ENCODE data around the gene CXCR6. TPM values are rescaled to one million over a fixed set of nuclear protein-coding genes. Genes with fewer than 3 reads are reported as not detected.

Gene CXCR6
- not detected in 2 replicates for polyA plus RNA-seq (2011; rRNA removed)
- polyA minus RNA-seq (2011; rRNA and poly(A)+ RNA removed) = not detected in 2 replicates

GRCh38 chr3:45943207-45943846, at the start of gene CXCR6:
TSS of gene CXCR6 (plus strand) at chr3:45943464. CDS start at chr3:45946482, 3,018 bp downstream.
- DNase-seq (ENCODE audit: low read depth) = no peak
- ChIA-PET CTCF (interaction anchor here (0.8 to 27.4 kb wide), 4 partner anchors 12 to 140 kb away, joined by 3 to 541 read pairs (median 3); no protein-coding TSS in a partner anchor), POLR2A (interaction anchor here (0.7 kb wide), 1 partner anchor 126 kb away, joined by 3 read pairs; no protein-coding TSS in a partner anchor)
- no peak within 1 kb of the TSS for H3K4me3 ChIP-seq (ENCODE audit: low read depth, low read length)
- TF ChIP-seq CTCF (IDR thresholded peaks at IDR 0.05; ENCODE audit: insufficient read depth, low read depth, low read length) = no peak
- H3K36me3 ChIP-seq (ENCODE audit: control insufficient read depth, insufficient read depth, low read length) = 0 out of 2 replicates have a peak, but pooled peaks cover 4% of the 10 kb centered on the region
- no peaks in the 10 kb centered on the region; the same call in 1 of the 2 replicates for H3K27me3 ChIP-seq (ENCODE audit: control insufficient read depth, insufficient read depth, low read length)

- TF ChIP-seq CTCF (IDR thresholded peaks at IDR 0.05; ENCODE audit: insufficient read depth, low read depth, low read length) = no peak
- ChIA-PET CTCF (interaction anchor here (1.2 kb wide), 1 partner anchor 12 kb away, joined by 4 read pairs; no protein-coding TSS in a partner anchor), POLR2A (no interaction called here)
- DNase-seq (ENCODE audit: low read depth) = no peak
- Histone ChIP-seq H3K36me3 (ENCODE audit: control insufficient read depth, insufficient read depth, low read length) (no peaks in the 10 kb centered on the region), H3K27me3 (ENCODE audit: control insufficient read depth, insufficient read depth, low read length) (peaks cover 8% of the 10 kb centered on the region), H3K4me3 (ENCODE audit: low read depth, low read length) (no peak overlapping the region)
Observed at GRCh38 chr3:45894015-45894414, 49.2 kb upstream of the CXCR6 start.

GRCh38 chr3:45895686-45896468, 47.4 kb upstream of the CXCR6 start:
- Histone ChIP-seq H3K27me3 (ENCODE audit: control insufficient read depth, insufficient read depth, low read length) (peaks cover 7% of the 10 kb centered on the region; the same call in 1 of the 2 replicates), H3K4me3 (ENCODE audit: low read depth, low read length) (no peak overlapping the region), H3K36me3 (ENCODE audit: control insufficient read depth, insufficient read depth, low read length) (no peaks in the 10 kb centered on the region)
- DNase-seq (ENCODE audit: low read depth) = no peak
- ChIA-PET POLR2A (no interaction called here), CTCF (interaction anchor here (2.0 kb wide), 1 partner anchor 12 kb away, joined by 6 read pairs; no protein-coding TSS in a partner anchor)
- TF ChIP-seq CTCF (IDR thresholded peaks at IDR 0.05; ENCODE audit: insufficient read depth, low read depth, low read length) = no peak

GRCh38 chr3:45896956-45897355, 46.3 kb upstream of the CXCR6 start:
- Histone ChIP-seq H3K27me3 (ENCODE audit: control insufficient read depth, insufficient read depth, low read length) (peaks cover 5% of the 10 kb centered on the region; the same call in 1 of the 2 replicates), H3K36me3 (ENCODE audit: control insufficient read depth, insufficient read depth, low read length) (no peaks in the 10 kb centered on the region), H3K4me3 (ENCODE audit: low read depth, low read length) (no peak overlapping the region)
- CTCF ChIA-PET = interaction anchor here (0.6 to 2.0 kb wide), 2 partner anchors 8 to 11 kb away, joined by 3 to 6 read pairs; no protein-coding TSS in a partner anchor
- no peak for DNase-seq (ENCODE audit: low read depth)
- POLR2A ChIA-PET = no interaction called here
- TF ChIP-seq CTCF (IDR thresholded peaks at IDR 0.05; ENCODE audit: insufficient read depth, low read depth, low read length) = no peak

GRCh38 chr3:45904931-45905330, 38.3 kb upstream of the CXCR6 start:
- Histone ChIP-seq H3K27me3 (ENCODE audit: control insufficient read depth, insufficient read depth, low read length) (peaks cover 3% of the 10 kb centered on the region; the same call in 1 of the 2 replicates), H3K4me3 (ENCODE audit: low read depth, low read length) (no peak overlapping the region), H3K36me3 (ENCODE audit: control insufficient read depth, insufficient read depth, low read length) (no peaks in the 10 kb centered on the region)
- ChIA-PET POLR2A (no interaction called here), CTCF (interaction anchor here (1.0 to 6.2 kb wide), 3 partner anchors 8 to 144 kb away, joined by 3 to 43 read pairs (median 3); no protein-coding TSS in a partner anchor)
- no peak for TF ChIP-seq CTCF (IDR thresholded peaks at IDR 0.05; ENCODE audit: insufficient read depth, low read depth, low read length)
- DNase-seq (ENCODE audit: low read depth) = no peak
